Heart left ventricle (tissue), 16 donors: ENCODE measurements around the gene NRGN. TPM values are rescaled to one million over a fixed set of nuclear protein-coding genes. Genes with fewer than 3 reads are reported as not detected.

Experiments
- ATAC-seq, 4 donors: fragments of 200-7000 bp; cut with Tn5 transposase; one replicate each; pipeline ENCODE4 v1.9.1; 2020 to 2022; ENCODE audit warnings: moderate library complexity in 4 of 4, mild to moderate bottlenecking in 3 of 4, moderate number of reproducible peaks in 1 of 4
- DNase-seq, 5 donors: peaks; one replicate each; pipeline ENCODE4 v3.0.0-alpha.2; 2020
- H3K27ac ChIP-seq, 12 donors: fragments of 200-600 bp; sonication (generic) in 4 of 12; one replicate each; pipeline versions ENCODE4 v1.5.0 to v1.8.0; 2016 to 2022; ENCODE audit warnings: mild to moderate bottlenecking in 2 of 12
- H3K27me3 ChIP-seq, 9 donors: fragments of 200-600 bp; sonication (generic) in 2 of 9; one replicate each; pipeline versions ENCODE4 v1.5.1 to v1.8.0; 2016 to 2022; ENCODE audit warnings: mild to moderate bottlenecking in 3 of 9
- H3K36me3 ChIP-seq, 9 donors: fragments of 200-600 bp; sonication (generic) in 2 of 9; one replicate each; pipeline versions ENCODE4 v1.5.0 to v1.8.0; 2018 to 2022; ENCODE audit warnings: mild to moderate bottlenecking in 2 of 9
- H3K4me1 ChIP-seq, 12 donors: fragments of 200-600 bp; sonication (generic) in 4 of 12; one replicate each; pipeline versions ENCODE4 v1.5.0 to v1.8.0; 2016 to 2022; ENCODE audit warnings: mild to moderate bottlenecking in 3 of 12
- H3K4me3 ChIP-seq, 12 donors: fragments of 200-600 bp; sonication (generic) in 4 of 12; one replicate each; pipeline versions ENCODE4 v1.5.0 to v1.8.0; 2017 to 2022; ENCODE audit warnings: mild to moderate bottlenecking in 9 of 12, moderate library complexity in 4 of 12
- H3K9me3 ChIP-seq, 12 donors: fragments of 200-600 bp; sonication (generic) in 4 of 12; one replicate each; pipeline versions ENCODE4 v1.5.0 to v1.8.0; 2016 to 2022; ENCODE audit warnings: mild to moderate bottlenecking in 1 of 12
- POLR2A ChIP-seq, 2 donors: fragments of 450-650 bp; IDR thresholded peaks; one replicate each; pipeline ENCODE4 v1.6.1; 2017; ENCODE audit warnings: antibody characterized with exemption in 2 of 2, mild to moderate bottlenecking in 2 of 2, moderate library complexity in 2 of 2
- WGBS, 4 donors: extraction: QIAGEN DNeasy Blood & Tissue Kit in 2 of 4; methylation state at CpG; one replicate each; pipeline versions ENCODE4 v1.1.5 to v1.1.7; 2013 to 2018; 5-methylcytosine and 5-hydroxymethylcytosine counted together
- intact Hi-C, 10 donors: fragments of 100-400 bp; cut with DNase I; formaldehyde crosslinking; loops; one replicate each; pipeline versions ENCODE4 v1.11.1 to v1.14.2; 2022
- polyA plus RNA-seq, 2 donors: library from polyadenylated mRNA; stranded (reverse); fragments of 200-250 nt; gene quantifications; one replicate each; pipeline ENCODE4 v1.2.3, GENCODE V29; 2013
- total RNA-seq, 9 donors: library from RNA; depleted of rRNA in 2 of 9; stranded (reverse); fragments of >200 nt in 2 of 9; fragmentation: NEBNext Ultra II Directional in 3 of 9; extraction: Animal tissue kit (Norgen Biotek cat#: 25700) in 3 of 9; gene quantifications; one replicate each; pipeline versions ENCODE4 v1.1.0 to v1.2.4, GENCODE V29; 2016 to 2023
- TF ChIP-seq, protein P1 (sequence below), 12 donors: fragments of 200-600 bp; sonication (generic) in 4 of 12; IDR thresholded peaks; one replicate each; pipeline versions ENCODE4 v1.5.0 to v1.8.0; 2018 to 2022; ENCODE audit warnings: antibody characterized with exemption in 12 of 12, mild to moderate bottlenecking in 5 of 12
- donor health status: ischemic (EF 13 %, LVEDD 7.1; RV severe dilation, severe dysfunction).
- donor health status: healthy with polysubstance abuse.
- donor health status: DM: no; HTN: yes; CAD: no.
- donor health status: DM: no; HTN: no; CAD: no.
- donor health status: ischemic (EF 25% LVEDD 6.9; RV normal size, moderate dysfunction).
- donor health status: ischemic (EF 25% LVEDD 5.7; RV mildly dilated, moderate dysfunction).
- donor health status: healthy.
- donor health status: DM: yes; HTN: yes; CAD: no.
- donor health status: ischemic (EF 35%, LVEDD 5.7; RV mildly dilated, moderate dysfunction).
- donor health status: nonischemic (EF 11% LVEDD 7.7; RV severe dilation, severe dysfunction).
- donor health status: DM: yes; HTN: yes; CAD: no.
- donor health status: PGD.
- donor health status: ischemic (EF 29% LVEDD 5.4; RV normal size, mild dysfunction).
- donor health status: nonischemic (EF 23%, LVEDD 6.1; RV moderate dilation, normal function).

The NRGN gene
- total and polyA plus RNA-seq, 11 donors, result 1.2 to 13.8 (median 4.0) TPM

DNA sequence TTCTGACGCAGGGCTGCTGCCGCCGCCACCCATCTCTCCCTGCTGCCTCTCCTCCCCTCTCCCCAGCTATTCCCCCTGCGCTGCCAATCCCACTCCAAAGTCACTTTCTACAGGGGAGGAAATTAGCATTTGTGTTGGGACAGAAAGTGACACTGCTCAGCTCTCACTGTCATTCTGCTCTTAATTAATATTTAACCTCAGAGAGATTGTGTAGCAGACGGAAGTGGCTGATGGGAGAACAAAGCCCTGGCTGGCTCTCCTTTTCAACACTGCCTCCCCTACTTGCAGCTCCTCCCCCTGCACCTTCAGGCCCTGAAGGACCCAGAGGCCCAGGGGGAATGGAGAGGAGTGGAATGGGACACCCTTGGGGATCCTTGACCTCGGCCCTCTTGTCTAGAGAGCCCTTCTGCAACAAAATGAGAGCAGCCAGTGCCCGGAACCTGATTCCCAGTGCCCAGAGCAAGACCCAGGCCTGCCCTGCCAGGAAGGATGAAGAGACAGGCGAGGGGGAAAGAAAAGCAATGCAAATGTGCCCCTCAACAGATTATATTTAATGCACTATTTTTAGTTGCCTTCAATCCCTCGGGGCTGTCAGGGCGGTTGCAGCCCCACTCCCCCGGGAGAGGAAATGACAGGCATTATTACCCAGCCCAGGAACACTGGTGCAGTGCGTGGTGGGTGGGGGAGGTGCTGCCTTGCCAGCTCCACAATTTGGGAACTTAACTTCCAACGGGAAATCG lies 14.6 kb upstream of the NRGN start:
- ATAC-seq (peak in 3 of 4 donors; percentile 37 to 57 (median 56)), DNase-seq (peak in 2 of 5 donors; percentile 52 to 57)
- peaks cover 6 to 26% (median 14%) of the 10 kb centered on the region in 12 donors for H3K4me1 ChIP-seq
- no peaks in the 10 kb centered on the region for H3K9me3 ChIP-seq
- no peak overlapping the region for H3K4me3 ChIP-seq
- H3K36me3 ChIP-seq, result no peaks in the 10 kb centered on the region
- no peak for TF ChIP-seq POLR2A (IDR thresholded peaks at IDR 0.05)
- TF ChIP-seq, protein P1, sequence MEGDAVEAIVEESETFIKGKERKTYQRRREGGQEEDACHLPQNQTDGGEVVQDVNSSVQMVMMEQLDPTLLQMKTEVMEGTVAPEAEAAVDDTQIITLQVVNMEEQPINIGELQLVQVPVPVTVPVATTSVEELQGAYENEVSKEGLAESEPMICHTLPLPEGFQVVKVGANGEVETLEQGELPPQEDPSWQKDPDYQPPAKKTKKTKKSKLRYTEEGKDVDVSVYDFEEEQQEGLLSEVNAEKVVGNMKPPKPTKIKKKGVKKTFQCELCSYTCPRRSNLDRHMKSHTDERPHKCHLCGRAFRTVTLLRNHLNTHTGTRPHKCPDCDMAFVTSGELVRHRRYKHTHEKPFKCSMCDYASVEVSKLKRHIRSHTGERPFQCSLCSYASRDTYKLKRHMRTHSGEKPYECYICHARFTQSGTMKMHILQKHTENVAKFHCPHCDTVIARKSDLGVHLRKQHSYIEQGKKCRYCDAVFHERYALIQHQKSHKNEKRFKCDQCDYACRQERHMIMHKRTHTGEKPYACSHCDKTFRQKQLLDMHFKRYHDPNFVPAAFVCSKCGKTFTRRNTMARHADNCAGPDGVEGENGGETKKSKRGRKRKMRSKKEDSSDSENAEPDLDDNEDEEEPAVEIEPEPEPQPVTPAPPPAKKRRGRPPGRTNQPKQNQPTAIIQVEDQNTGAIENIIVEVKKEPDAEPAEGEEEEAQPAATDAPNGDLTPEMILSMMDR (IDR thresholded peaks at IDR 0.05), result no peak
- 27 to 31% (median 28%) methylated on average over 14 of the region's 14 CpGs for WGBS, 4 donors
- peaks cover 0 to 23% (median 3%) of the 10 kb centered on the region in 9 donors for H3K27me3 ChIP-seq
- intact Hi-C loops, result no loop called here
- H3K27ac ChIP-seq, result peak overlapping the region in 9 of 12 donors; percentile 7 to 70 (median 24)

- Histone ChIP-seq H3K27ac (peak overlapping the region in 7 of 12 donors; percentile 7 to 70 (median 29)), H3K4me1 (peaks cover 6 to 26% (median 14%) of the 10 kb centered on the region in 12 donors), H3K27me3 (peaks cover 0 to 18% (median 3%) of the 10 kb centered on the region in 9 donors), H3K9me3 (no peaks in the 10 kb centered on the region), H3K4me3 (no peak overlapping the region), H3K36me3 (no peaks in the 10 kb centered on the region)
- ATAC-seq, result peak in 3 of 4 donors; percentile 39 to 64 (median 41)
- DNase-seq, result no peak
- WGBS, 4 donors, result 12 to 24% (median 17%) methylated on average over 6 of the region's 6 CpGs
- intact Hi-C loops, result no loop called here
- TF ChIP-seq, protein P1 (IDR thresholded peaks at IDR 0.05), result no peak
- no peak for TF ChIP-seq POLR2A (IDR thresholded peaks at IDR 0.05)
These were observed 14.0 kb upstream of the NRGN start for GRCh38 chr11:124725719-124726105.

GRCh38 chr11:124727474-124727873 lies 12.3 kb upstream of the NRGN start:
- no peaks in the 10 kb centered on the region for H3K36me3 ChIP-seq
- WGBS, 4 donors, result 86 to 94% (median 90%) methylated on average over 4 of the region's 4 CpGs

DNA sequence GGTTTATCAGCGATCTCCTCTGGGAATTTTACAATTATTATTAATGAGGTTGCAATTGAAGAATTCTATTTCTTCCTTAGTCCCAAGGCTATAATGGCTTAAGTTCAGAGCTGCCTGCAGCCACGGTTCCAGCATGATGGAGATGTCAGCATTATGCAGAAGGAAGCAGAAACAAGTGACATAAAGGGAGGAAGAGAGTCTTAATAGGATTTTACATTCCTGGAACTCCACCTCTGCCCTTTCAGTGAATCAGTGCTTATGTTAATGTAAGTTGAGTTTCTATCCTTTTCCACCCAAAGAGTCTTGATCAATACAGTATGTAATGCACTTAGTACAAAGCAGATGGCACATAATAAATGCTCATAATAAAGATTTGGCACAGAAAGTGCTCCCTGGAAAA lies 11.6 kb upstream of the NRGN start:
- Histone ChIP-seq H3K27ac (no peak overlapping the region), H3K27me3 (peaks cover 0 to 3% (median 0%) of the 10 kb centered on the region in 9 donors), H3K9me3 (no peaks in the 10 kb centered on the region), H3K4me1 (peaks cover 6 to 40% (median 13%) of the 10 kb centered on the region in 12 donors), H3K4me3 (no peak overlapping the region), H3K36me3 (no peaks in the 10 kb centered on the region)
- no peak for TF ChIP-seq POLR2A (IDR thresholded peaks at IDR 0.05)
- TF ChIP-seq, protein P1 (IDR thresholded peaks at IDR 0.05), result no peak
- intact Hi-C loops, result no loop called here
- DNase-seq, result no peak
- 82 to 98% (median 87%) methylated on average over 2 of the region's 2 CpGs for WGBS, 4 donors
- ATAC-seq, result no peak

More at GRCh38 chr11:124727474-124727873, 12.3 kb upstream of the NRGN start:
- peaks cover 6 to 33% (median 13%) of the 10 kb centered on the region in 12 donors for H3K4me1 ChIP-seq
- ATAC-seq (no peak), DNase-seq (no peak)
- TF ChIP-seq, protein P1 (IDR thresholded peaks at IDR 0.05), result no peak
- TF ChIP-seq POLR2A (IDR thresholded peaks at IDR 0.05), result no peak
- intact Hi-C loops, result no loop called here
- peaks cover 0 to 6% (median 0%) of the 10 kb centered on the region in 9 donors for H3K27me3 ChIP-seq
- H3K27ac ChIP-seq, result no peak overlapping the region
- no peak overlapping the region for H3K4me3 ChIP-seq
- no peaks in the 10 kb centered on the region for H3K9me3 ChIP-seq
